Panc1 (cell line): Measurements from ENCODE around the gene NCAM2. TPM values are rescaled to one million over a fixed set of nuclear protein-coding genes. Genes with fewer than 3 reads are reported as not detected.

ENCODE experiments used
- ATAC-seq: fragments of 200-7000 bp; cut with Tn5 transposase; 2 replicates; pipeline ENCODE4 v1.9.1; 2020; ENCODE audit warnings: mild to moderate bottlenecking, moderate library complexity
- BruUV-seq: library from RNA; stranded (reverse); fragments of 400-500 nt; replicated peaks from 2 replicates; lab custom pipeline; 2021; lab: Mats Ljungman, UMichigan
- CTCF ChIA-PET: fragments of 300-600 bp; sonication (Branson Sonifier 250); formaldehyde crosslinking; loops from one replicate; lab custom pipeline; 2022; ENCODE audit warnings: antibody characterized with exemption; lab: Charles Lee
- POLR2A ChIA-PET: fragments of 300-600 bp; sonication (Branson Sonifier 250); formaldehyde crosslinking; loops from one replicate; lab custom pipeline; 2022; ENCODE audit warnings: antibody characterized with exemption; lab: Charles Lee
- DNase-seq: peaks from one replicate; pipeline ENCODE4 v3.0.0-alpha.2; 2010; ENCODE audit warnings: low read depth, low spot score
- H3K27ac ChIP-seq: 2 replicates; pipeline ENCODE4 v1.5.1; 2011; ENCODE audit warnings: mild to moderate bottlenecking, low read length, inconsistent platforms
- H3K27me3 ChIP-seq: fragments of 200-500 bp; sonication (Bioruptor generic); 2 replicates; pipeline ENCODE4 v1.6.0; 2014; ENCODE audit warnings: low read length, inconsistent platforms; ENCODE audit not compliant: control insufficient read depth, insufficient read depth
- H3K36me3 ChIP-seq: fragments of 200-500 bp; sonication (Bioruptor generic); 2 replicates; pipeline ENCODE4 v1.5.1; 2014; ENCODE audit warnings: inconsistent platforms, mild to moderate bottlenecking, low read length, moderate library complexity; ENCODE audit not compliant: control insufficient read depth, insufficient read depth
- H3K4me1 ChIP-seq: 2 replicates; pipeline ENCODE4 v1.5.1; 2011; ENCODE audit warnings: inconsistent platforms, mild to moderate bottlenecking, low read length, moderate library complexity; ENCODE audit not compliant: control insufficient read depth, insufficient read depth
- H3K4me3 ChIP-seq, 2 experiments: 2 replicates each; pipeline ENCODE4 v1.5.1; 2011 to 2012; ENCODE audit warnings: low read depth in 2 of 2, low read length in 2 of 2, mild to moderate bottlenecking in 2 of 2, inconsistent platforms in 1 of 2, moderate library complexity in 1 of 2
- H3K9me3 ChIP-seq: fragments of 200-500 bp; sonication (Bioruptor generic); 2 replicates; pipeline ENCODE4 v1.5.1; 2014; ENCODE audit warnings: low read depth, mild to moderate bottlenecking, inconsistent platforms, low read length, moderate library complexity; ENCODE audit not compliant: control insufficient read depth, insufficient read depth
- POLR2AphosphoS5 ChIP-seq: IDR thresholded peaks from 2 replicates; pipeline ENCODE4 v1.6.1; 2012; ENCODE audit warnings: mild to moderate bottlenecking, low read depth, low read length, moderate library complexity
- SIN3A ChIP-seq: IDR thresholded peaks from 2 replicates; pipeline ENCODE4 v1.6.1; 2012; ENCODE audit warnings: low read depth, mild to moderate bottlenecking, low read length, moderate library complexity, borderline replicate concordance; ENCODE audit not compliant: insufficient read depth
- TCF7L2 ChIP-seq: IDR thresholded peaks from 2 replicates; pipeline ENCODE4 v1.6.1; 2011; ENCODE audit warnings: mild to moderate bottlenecking, low read depth, low read length, inconsistent platforms
- in situ Hi-C: cut with HindIII; loops from 2 replicates; pipeline ENCODE4 v1.10.0; 2016; ENCODE audit warnings: low sequenced_read_pairs, low pct_unique_long_range_greater_than_20kb
- intact Hi-C: fragments of 100-400 bp; cut with micrococcal nuclease; formaldehyde crosslinking; loops from one replicate; pipeline ENCODE4 v1.10.0; 2022; ENCODE audit not compliant: unreplicated experiment
- total RNA-seq: library from RNA; stranded (reverse); gene quantifications from one replicate; pipeline ENCODE4 v1.2.1, GENCODE V29; 2021; ENCODE audit not compliant: unreplicated experiment
- TF ChIP-seq, protein P1 (sequence below): fragments of 450-650 bp; IDR thresholded peaks from 2 replicates; pipeline ENCODE4 v1.5.1; 2017; ENCODE audit warnings: mild to moderate bottlenecking
- TF ChIP-seq, protein P2 (sequence below), 2 experiments: IDR thresholded peaks; 2 replicates each; pipeline ENCODE4 v1.6.1; 2011 to 2012; ENCODE audit warnings: low read depth in 2 of 2, control low read depth in 1 of 2, low read length in 1 of 2, mild to moderate bottlenecking in 1 of 2, moderate library complexity in 1 of 2; ENCODE audit not compliant: insufficient read depth in 1 of 2

NCAM2 gene
- total RNA-seq, 1 experiment from 2014 or later, result 2.2 TPM

DNA sequence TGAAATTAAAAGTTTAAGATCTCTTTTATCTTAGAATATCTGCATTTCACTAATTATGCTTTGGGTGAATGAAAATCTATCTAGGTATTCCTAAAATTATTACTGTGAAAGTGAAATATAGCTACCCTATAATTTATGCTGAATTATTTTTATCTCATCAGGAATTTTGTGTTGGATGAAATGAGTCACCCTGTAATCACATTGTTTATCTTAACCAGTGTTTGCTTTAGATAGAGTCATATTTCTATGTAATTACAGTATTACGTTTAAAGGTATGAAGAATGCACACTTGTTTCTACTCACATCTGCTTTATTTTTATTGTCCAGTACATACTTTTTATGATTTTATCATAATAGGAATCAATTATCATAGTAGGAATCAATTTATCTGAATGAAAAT is 249.2 kb downstream of the NCAM2 start:
- ChIA-PET CTCF (no interaction called here), POLR2A (no interaction called here)
- Histone ChIP-seq H3K36me3 (no peaks in the 10 kb centered on the region), H3K27me3 (no peaks in the 10 kb centered on the region), H3K9me3 (no peaks in the 10 kb centered on the region), H3K27ac (no peak overlapping the region), H3K4me3 (no peak overlapping the region), H3K4me1 (no peaks in the 10 kb centered on the region)
- in situ Hi-C loops (no loop called here), intact Hi-C loops (no loop called here)
- ATAC-seq (no peak), DNase-seq (no peak)
- no peak for TF ChIP-seq POLR2AphosphoS5
- no peak for TF ChIP-seq TCF7L2
- TF ChIP-seq, protein P1, sequence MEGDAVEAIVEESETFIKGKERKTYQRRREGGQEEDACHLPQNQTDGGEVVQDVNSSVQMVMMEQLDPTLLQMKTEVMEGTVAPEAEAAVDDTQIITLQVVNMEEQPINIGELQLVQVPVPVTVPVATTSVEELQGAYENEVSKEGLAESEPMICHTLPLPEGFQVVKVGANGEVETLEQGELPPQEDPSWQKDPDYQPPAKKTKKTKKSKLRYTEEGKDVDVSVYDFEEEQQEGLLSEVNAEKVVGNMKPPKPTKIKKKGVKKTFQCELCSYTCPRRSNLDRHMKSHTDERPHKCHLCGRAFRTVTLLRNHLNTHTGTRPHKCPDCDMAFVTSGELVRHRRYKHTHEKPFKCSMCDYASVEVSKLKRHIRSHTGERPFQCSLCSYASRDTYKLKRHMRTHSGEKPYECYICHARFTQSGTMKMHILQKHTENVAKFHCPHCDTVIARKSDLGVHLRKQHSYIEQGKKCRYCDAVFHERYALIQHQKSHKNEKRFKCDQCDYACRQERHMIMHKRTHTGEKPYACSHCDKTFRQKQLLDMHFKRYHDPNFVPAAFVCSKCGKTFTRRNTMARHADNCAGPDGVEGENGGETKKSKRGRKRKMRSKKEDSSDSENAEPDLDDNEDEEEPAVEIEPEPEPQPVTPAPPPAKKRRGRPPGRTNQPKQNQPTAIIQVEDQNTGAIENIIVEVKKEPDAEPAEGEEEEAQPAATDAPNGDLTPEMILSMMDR, result no peak
- TF ChIP-seq, protein P2, sequence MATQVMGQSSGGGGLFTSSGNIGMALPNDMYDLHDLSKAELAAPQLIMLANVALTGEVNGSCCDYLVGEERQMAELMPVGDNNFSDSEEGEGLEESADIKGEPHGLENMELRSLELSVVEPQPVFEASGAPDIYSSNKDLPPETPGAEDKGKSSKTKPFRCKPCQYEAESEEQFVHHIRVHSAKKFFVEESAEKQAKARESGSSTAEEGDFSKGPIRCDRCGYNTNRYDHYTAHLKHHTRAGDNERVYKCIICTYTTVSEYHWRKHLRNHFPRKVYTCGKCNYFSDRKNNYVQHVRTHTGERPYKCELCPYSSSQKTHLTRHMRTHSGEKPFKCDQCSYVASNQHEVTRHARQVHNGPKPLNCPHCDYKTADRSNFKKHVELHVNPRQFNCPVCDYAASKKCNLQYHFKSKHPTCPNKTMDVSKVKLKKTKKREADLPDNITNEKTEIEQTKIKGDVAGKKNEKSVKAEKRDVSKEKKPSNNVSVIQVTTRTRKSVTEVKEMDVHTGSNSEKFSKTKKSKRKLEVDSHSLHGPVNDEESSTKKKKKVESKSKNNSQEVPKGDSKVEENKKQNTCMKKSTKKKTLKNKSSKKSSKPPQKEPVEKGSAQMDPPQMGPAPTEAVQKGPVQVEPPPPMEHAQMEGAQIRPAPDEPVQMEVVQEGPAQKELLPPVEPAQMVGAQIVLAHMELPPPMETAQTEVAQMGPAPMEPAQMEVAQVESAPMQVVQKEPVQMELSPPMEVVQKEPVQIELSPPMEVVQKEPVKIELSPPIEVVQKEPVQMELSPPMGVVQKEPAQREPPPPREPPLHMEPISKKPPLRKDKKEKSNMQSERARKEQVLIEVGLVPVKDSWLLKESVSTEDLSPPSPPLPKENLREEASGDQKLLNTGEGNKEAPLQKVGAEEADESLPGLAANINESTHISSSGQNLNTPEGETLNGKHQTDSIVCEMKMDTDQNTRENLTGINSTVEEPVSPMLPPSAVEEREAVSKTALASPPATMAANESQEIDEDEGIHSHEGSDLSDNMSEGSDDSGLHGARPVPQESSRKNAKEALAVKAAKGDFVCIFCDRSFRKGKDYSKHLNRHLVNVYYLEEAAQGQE (IDR thresholded peaks at IDR 0.05; ENCODE audit: insufficient read depth in 1 of 2, low read depth in 2 of 2, low read length in 1 of 2), result no peak
- TF ChIP-seq SIN3A, result no peak
- BruUV-seq, result no TSS peak

DNA sequence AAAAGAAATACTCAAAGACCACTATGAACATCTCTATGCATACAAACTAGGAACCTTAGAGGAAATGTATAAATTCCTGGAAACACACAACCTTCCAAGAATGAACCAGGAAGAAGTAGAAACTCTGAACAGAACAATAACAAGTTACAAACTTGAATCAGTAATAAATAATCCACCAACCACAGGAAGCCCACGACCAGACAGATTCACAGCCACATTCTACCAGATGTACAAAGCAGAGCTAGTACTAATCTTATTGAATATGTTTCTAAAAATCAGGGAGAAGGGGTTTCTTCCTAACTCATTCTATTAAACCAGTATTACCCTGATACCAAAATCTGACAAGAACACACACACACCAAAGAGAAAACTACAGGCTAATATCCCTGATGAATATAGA is 263.8 kb downstream of the NCAM2 start:
- Histone ChIP-seq H3K4me3 (no peak overlapping the region), H3K36me3 (no peaks in the 10 kb centered on the region), H3K27me3 (no peaks in the 10 kb centered on the region), H3K9me3 (no peaks in the 10 kb centered on the region), H3K4me1 (no peaks in the 10 kb centered on the region), H3K27ac (no peak overlapping the region)
- no peak for ATAC-seq
- TF ChIP-seq, protein P1, result no peak
- TF ChIP-seq TCF7L2, result no peak
- TF ChIP-seq, protein P2 (IDR thresholded peaks at IDR 0.05; ENCODE audit: insufficient read depth in 1 of 2, low read depth in 2 of 2, low read length in 1 of 2), result no peak
- TF ChIP-seq POLR2AphosphoS5, result no peak
- no peak for TF ChIP-seq SIN3A
- CTCF ChIA-PET, result no interaction called here
- no peak for DNase-seq
- POLR2A ChIA-PET, result no interaction called here
- BruUV-seq, result no TSS peak
- in situ Hi-C loops, result no loop called here
- intact Hi-C loops, result no loop called here
